Mesothelial cell of epicardium (in vitro differentiated cells): Measurements from ENCODE around the gene MRC2. TPM values are rescaled to one million over a fixed set of nuclear protein-coding genes. Genes with fewer than 3 reads are reported as not detected.

Experiments used
- DNase-seq, 2 experiments: peaks; one replicate each; pipeline ENCODE4 v3.0.0; 2021; ENCODE audit warnings: low spot score in 2 of 2; ENCODE audit not compliant: unreplicated experiment in 2 of 2
- H3K27ac Mint-ChIP-seq: 2 replicates; pipeline ENCODE4 v1.8.0; 2021; ENCODE audit warnings: mixed read lengths
- H3K27me3 Mint-ChIP-seq: 2 replicates; pipeline ENCODE4 v1.8.0; 2021; ENCODE audit warnings: low read depth, mixed read lengths
- H3K36me3 Mint-ChIP-seq: 2 replicates; pipeline ENCODE4 v1.8.0; 2021; ENCODE audit warnings: mixed read lengths
- H3K4me1 Mint-ChIP-seq: 2 replicates; pipeline ENCODE4 v1.8.0; 2021; ENCODE audit warnings: mixed read lengths
- H3K4me3 Mint-ChIP-seq: 2 replicates; pipeline ENCODE4 v1.8.0; 2021; ENCODE audit warnings: mild to moderate bottlenecking, moderate library complexity, mixed read lengths
- H3K9me3 Mint-ChIP-seq: 2 replicates; pipeline ENCODE4 v1.8.0; 2021; ENCODE audit warnings: mixed read lengths
- CTCF ChIP-seq: fragments of 200-600 bp; sonication (generic); IDR thresholded peaks from one replicate; pipeline ENCODE4 v1.5.0; 2021; ENCODE audit warnings: antibody characterized with exemption; ENCODE audit not compliant: unreplicated experiment
- total RNA-seq: library from RNA; stranded (reverse); gene quantifications from 3 replicates; pipeline ENCODE4 v1.2.1, GENCODE V29; 2021

MRC2 gene
- total RNA-seq, 1 donor from 2014 or later = 120 TPM

GRCh38 chr17:62706598-62707424 is 79.3 kb downstream of the MRC2 start:
- H3K4me1 Mint-ChIP-seq = peaks cover 27% of the 10 kb centered on the region
- peaks cover 13% of the 10 kb centered on the region for H3K27me3 Mint-ChIP-seq
- peaks cover 2% of the 10 kb centered on the region for H3K36me3 Mint-ChIP-seq
- H3K27ac Mint-ChIP-seq = no peak overlapping the region
- H3K4me3 Mint-ChIP-seq = peak overlapping the region; percentile 1
- H3K9me3 Mint-ChIP-seq = no peaks in the 10 kb centered on the region
- TF ChIP-seq CTCF = no peak
- no peak for DNase-seq

GRCh38 chr17:62707425-62707739 is 79.9 kb downstream of the MRC2 start:
- Mint-ChIP-seq H3K9me3 (no peaks in the 10 kb centered on the region), H3K27me3 (peaks cover 10% of the 10 kb centered on the region), H3K27ac (no peak overlapping the region), H3K4me1 (peaks cover 28% of the 10 kb centered on the region), H3K4me3 (no peak overlapping the region), H3K36me3 (peaks cover 2% of the 10 kb centered on the region)
- no peak for TF ChIP-seq CTCF
- no peak for DNase-seq

GRCh38 chr17:62708587-62708986 is 81.1 kb downstream of the MRC2 start:
- Mint-ChIP-seq H3K27me3 (peaks cover 6% of the 10 kb centered on the region), H3K4me3 (no peak overlapping the region), H3K36me3 (peaks cover 2% of the 10 kb centered on the region), H3K27ac (no peak overlapping the region), H3K4me1 (peaks cover 37% of the 10 kb centered on the region), H3K9me3 (no peaks in the 10 kb centered on the region)
- DNase-seq = no peak
- TF ChIP-seq CTCF = no peak

- Mint-ChIP-seq H3K4me1 (peaks cover 25% of the 10 kb centered on the region), H3K4me3 (no peak overlapping the region), H3K36me3 (peaks cover 2% of the 10 kb centered on the region), H3K27ac (no peak overlapping the region), H3K9me3 (no peaks in the 10 kb centered on the region), H3K27me3 (no peaks in the 10 kb centered on the region)
- DNase-seq = no peak
- no peak for TF ChIP-seq CTCF
These were observed 84.7 kb downstream of the MRC2 start for GRCh38 chr17:62712171-62712581.

- peaks cover 26% of the 10 kb centered on the region for H3K4me1 Mint-ChIP-seq
- no peak for TF ChIP-seq CTCF
- no peak overlapping the region for H3K4me3 Mint-ChIP-seq
- H3K27ac Mint-ChIP-seq = peak overlapping the region; percentile 57
- H3K9me3 Mint-ChIP-seq = no peaks in the 10 kb centered on the region
- H3K27me3 Mint-ChIP-seq = no peaks in the 10 kb centered on the region
- H3K36me3 Mint-ChIP-seq = no peaks in the 10 kb centered on the region
- no peak for DNase-seq
These were observed 85.8 kb downstream of the MRC2 start for GRCh38 chr17:62713086-62713881.
